ENCODE results near the gene SFXN5. TPM values are rescaled to one million over a fixed set of nuclear protein-coding genes. Genes with fewer than 3 reads are reported as not detected.
"Not testable (repeated sequence)": the region's sequence is repeated elsewhere in the genome, so short reads cannot be mapped to it uniquely, and the experiment has no call there.

Gene SFXN5
- total RNA-seq (ENCODE audit: unreplicated experiment) = 13.7 TPM
- long read RNA-seq, partial matches to known transcripts = 0 of 2 reads
- long read RNA-seq, other reads (novel, unspliced or antisense) = 2 of 2 reads

- peak within 1 kb of the TSS; percentile 94 for H3K4me3 Mint-ChIP-seq (ENCODE audit: unreplicated experiment)
- H3K27me3 Mint-ChIP-seq (ENCODE audit: unreplicated experiment) = peaks cover 13% of the 10 kb centered on the region
- peak within 1 kb of the TSS; percentile 88 for H3K27ac Mint-ChIP-seq (ENCODE audit: unreplicated experiment)
- DNase-seq = peak; percentile 100
- peaks cover 15% of the 10 kb centered on the region for H3K9me3 Mint-ChIP-seq (ENCODE audit: unreplicated experiment)
- no peaks in the 10 kb centered on the region for H3K36me3 Mint-ChIP-seq (ENCODE audit: unreplicated experiment)
- no peak for TF ChIP-seq CTCF (IDR thresholded peaks at IDR 0.05; ENCODE audit: partially characterized antibody, unreplicated experiment)
- H3K4me1 Mint-ChIP-seq (ENCODE audit: low read depth, unreplicated experiment) = peaks cover 22% of the 10 kb centered on the region
Observed at GRCh38 chr2:73071360-73072128, at the start of gene SFXN5. Gene SFXN5, minus strand, starts transcription at chr2:73071712. Its CDS starts 7 bp downstream, at chr2:73071705.

- not testable (repeated sequence) for DNase-seq; H3K27ac Mint-ChIP-seq (ENCODE audit: unreplicated experiment)
Observed at GRCh38 chr2:73119611-73120239, 48.2 kb upstream of the SFXN5 start.

GRCh38 chr2:73117441-73117840, 45.9 kb upstream of the SFXN5 start:
- no peaks in the 10 kb centered on the region for H3K4me1 Mint-ChIP-seq (ENCODE audit: low read depth, unreplicated experiment)
- H3K27me3 Mint-ChIP-seq (ENCODE audit: unreplicated experiment) = peaks cover 4% of the 10 kb centered on the region
- peaks cover 3% of the 10 kb centered on the region for H3K9me3 Mint-ChIP-seq (ENCODE audit: unreplicated experiment)
- no peak overlapping the region for H3K4me3 Mint-ChIP-seq (ENCODE audit: unreplicated experiment)
- no peaks in the 10 kb centered on the region for H3K36me3 Mint-ChIP-seq (ENCODE audit: unreplicated experiment)
- no peak for TF ChIP-seq CTCF (IDR thresholded peaks at IDR 0.05; ENCODE audit: partially characterized antibody, unreplicated experiment)
- no peak for DNase-seq
- H3K27ac Mint-ChIP-seq (ENCODE audit: unreplicated experiment) = no peak overlapping the region

More at GRCh38 chr2:73119611-73120239, 48.2 kb upstream of the SFXN5 start:
- not testable (repeated sequence) for H3K27me3 Mint-ChIP-seq (ENCODE audit: unreplicated experiment); H3K9me3 Mint-ChIP-seq (ENCODE audit: unreplicated experiment); H3K4me3 Mint-ChIP-seq (ENCODE audit: unreplicated experiment); H3K36me3 Mint-ChIP-seq (ENCODE audit: unreplicated experiment); H3K4me1 Mint-ChIP-seq (ENCODE audit: low read depth, unreplicated experiment)

GRCh38 chr2:73116182-73116960, 44.9 kb upstream of the SFXN5 start:
- no peak for DNase-seq
- TF ChIP-seq CTCF (IDR thresholded peaks at IDR 0.05; ENCODE audit: partially characterized antibody, unreplicated experiment) = no peak
- Mint-ChIP-seq H3K36me3 (ENCODE audit: unreplicated experiment) (no peaks in the 10 kb centered on the region), H3K4me3 (ENCODE audit: unreplicated experiment) (no peak overlapping the region), H3K4me1 (ENCODE audit: low read depth, unreplicated experiment) (no peaks in the 10 kb centered on the region), H3K9me3 (ENCODE audit: unreplicated experiment) (peaks cover 3% of the 10 kb centered on the region), H3K27me3 (ENCODE audit: unreplicated experiment) (peaks cover 4% of the 10 kb centered on the region), H3K27ac (ENCODE audit: unreplicated experiment) (no peak overlapping the region)

- no peak for DNase-seq
- H3K4me1 Mint-ChIP-seq (ENCODE audit: low read depth, unreplicated experiment) = peaks cover 10% of the 10 kb centered on the region
- H3K27me3 Mint-ChIP-seq (ENCODE audit: unreplicated experiment) = peaks cover 3% of the 10 kb centered on the region
- H3K36me3 Mint-ChIP-seq (ENCODE audit: unreplicated experiment) = no peaks in the 10 kb centered on the region
- no peak overlapping the region for H3K27ac Mint-ChIP-seq (ENCODE audit: unreplicated experiment)
- H3K9me3 Mint-ChIP-seq (ENCODE audit: unreplicated experiment) = peaks cover 5% of the 10 kb centered on the region
- peak overlapping the region; percentile 57 for H3K4me3 Mint-ChIP-seq (ENCODE audit: unreplicated experiment)
- TF ChIP-seq CTCF (IDR thresholded peaks at IDR 0.05; ENCODE audit: partially characterized antibody, unreplicated experiment) = no peak
Observed at GRCh38 chr2:73114273-73114867, 42.9 kb upstream of the SFXN5 start.
